ENCODE results near the gene CALM1. TPM values are rescaled to one million over a fixed set of nuclear protein-coding genes. Genes with fewer than 3 reads are reported as not detected.

Gene CALM1
- total RNA-seq, 2 experiments from 2014 or later, result 725 to 733 TPM

GRCh38 chr14:90429236-90429635 is 32.4 kb downstream of the CALM1 start:
- H3K4me3 Mint-ChIP-seq, result no peak overlapping the region

GRCh38 chr14:90429754-90430153 is 32.9 kb downstream of the CALM1 start:
- intact Hi-C loops (cut with micrococcal nuclease), result no loop called here
- POLR2A ChIA-PET, result no interaction called here
- no peaks in the 10 kb centered on the region for H3K4me1 Mint-ChIP-seq (ENCODE audit: low read depth)
- no peak for DNase-seq
- no peaks in the 10 kb centered on the region for H3K27me3 Mint-ChIP-seq
- H3K27ac Mint-ChIP-seq, result no peak overlapping the region
- H3K9me3 Mint-ChIP-seq, result no peaks in the 10 kb centered on the region
- CTCF ChIA-PET, result no interaction called here
- H3K4me3 Mint-ChIP-seq, result no peak overlapping the region
- no peaks in the 10 kb centered on the region for H3K36me3 Mint-ChIP-seq

More at GRCh38 chr14:90429236-90429635, 32.4 kb downstream of the CALM1 start:
- ChIA-PET CTCF (no interaction called here), POLR2A (no interaction called here)
- H3K9me3 Mint-ChIP-seq, result no peaks in the 10 kb centered on the region
- no peak overlapping the region for H3K27ac Mint-ChIP-seq
- no peaks in the 10 kb centered on the region for H3K27me3 Mint-ChIP-seq
- no peak for DNase-seq
- H3K4me1 Mint-ChIP-seq (ENCODE audit: low read depth), result no peaks in the 10 kb centered on the region
- H3K36me3 Mint-ChIP-seq, result no peaks in the 10 kb centered on the region
- intact Hi-C loops (cut with micrococcal nuclease), result no loop called here

- Mint-ChIP-seq H3K27me3 (no peaks in the 10 kb centered on the region), H3K4me3 (no peak overlapping the region), H3K27ac (no peak overlapping the region), H3K36me3 (no peaks in the 10 kb centered on the region), H3K9me3 (no peaks in the 10 kb centered on the region), H3K4me1 (ENCODE audit: low read depth) (no peaks in the 10 kb centered on the region)
- CTCF ChIA-PET, result no interaction called here
- intact Hi-C loops (cut with micrococcal nuclease), result no loop called here
- DNase-seq, result no peak
- POLR2A ChIA-PET, result no interaction called here
These were observed 37.7 kb downstream of the CALM1 start for GRCh38 chr14:90434370-90435020.

GRCh38 chr14:90438841-90439240 is 42.0 kb downstream of the CALM1 start:
- Mint-ChIP-seq H3K4me3 (no peak overlapping the region), H3K4me1 (ENCODE audit: low read depth) (no peaks in the 10 kb centered on the region), H3K27ac (no peak overlapping the region), H3K9me3 (no peaks in the 10 kb centered on the region), H3K36me3 (no peaks in the 10 kb centered on the region), H3K27me3 (no peaks in the 10 kb centered on the region)
- ChIA-PET POLR2A (no interaction called here), CTCF (interaction anchor here (0.8 kb wide), 1 partner anchor 73 kb away, joined by 3 read pairs; no protein-coding TSS in a partner anchor)
- DNase-seq, result no peak
- intact Hi-C loops (cut with micrococcal nuclease), result no loop called here

- Mint-ChIP-seq H3K4me1 (ENCODE audit: low read depth) (no peaks in the 10 kb centered on the region), H3K27me3 (no peaks in the 10 kb centered on the region), H3K9me3 (no peaks in the 10 kb centered on the region), H3K4me3 (no peak overlapping the region), H3K27ac (no peak overlapping the region), H3K36me3 (no peaks in the 10 kb centered on the region)
- ChIA-PET CTCF (interaction anchor here (0.6 kb wide), 1 partner anchor 277 kb away, joined by 3 read pairs; no protein-coding TSS in a partner anchor), POLR2A (no interaction called here)
- DNase-seq, result no peak
- intact Hi-C loops (cut with micrococcal nuclease), result no loop called here
These were observed 43.2 kb downstream of the CALM1 start for GRCh38 chr14:90440021-90440451.

- Mint-ChIP-seq H3K4me3 (no peak overlapping the region), H3K27ac (no peak overlapping the region), H3K36me3 (no peaks in the 10 kb centered on the region), H3K9me3 (no peaks in the 10 kb centered on the region), H3K27me3 (no peaks in the 10 kb centered on the region), H3K4me1 (ENCODE audit: low read depth) (no peaks in the 10 kb centered on the region)
- POLR2A ChIA-PET, result no interaction called here
- DNase-seq, result no peak
- intact Hi-C loops (cut with micrococcal nuclease), result no loop called here
- CTCF ChIA-PET, result no interaction called here
These were observed 43.8 kb downstream of the CALM1 start for GRCh38 chr14:90440592-90440991.

- no peak overlapping the region for H3K27ac Mint-ChIP-seq
- no peak overlapping the region for H3K4me3 Mint-ChIP-seq
- H3K27me3 Mint-ChIP-seq, result peaks cover 3% of the 10 kb centered on the region
- ChIA-PET POLR2A (no interaction called here), CTCF (no interaction called here)
- no peaks in the 10 kb centered on the region for H3K9me3 Mint-ChIP-seq
- no peak for DNase-seq
- no peaks in the 10 kb centered on the region for H3K4me1 Mint-ChIP-seq (ENCODE audit: low read depth)
- no peaks in the 10 kb centered on the region for H3K36me3 Mint-ChIP-seq
- intact Hi-C loops (cut with micrococcal nuclease), result no loop called here
These were observed 45.6 kb downstream of the CALM1 start for GRCh38 chr14:90442388-90442787.

- H3K36me3 Mint-ChIP-seq, result no peaks in the 10 kb centered on the region
- POLR2A ChIA-PET, result no interaction called here
These were observed 46.6 kb downstream of the CALM1 start for GRCh38 chr14:90443161-90444076.

GRCh38 chr14:90444077-90444696 is 47.4 kb downstream of the CALM1 start:
- DNase-seq, result no peak
- Mint-ChIP-seq H3K4me1 (ENCODE audit: low read depth) (no peaks in the 10 kb centered on the region), H3K4me3 (no peak overlapping the region), H3K27ac (no peak overlapping the region), H3K36me3 (no peaks in the 10 kb centered on the region), H3K9me3 (no peaks in the 10 kb centered on the region), H3K27me3 (peaks cover 3% of the 10 kb centered on the region)
- CTCF ChIA-PET, result no interaction called here
- POLR2A ChIA-PET, result no interaction called here
- intact Hi-C loops (cut with micrococcal nuclease), result no loop called here

More at GRCh38 chr14:90443161-90444076, 46.6 kb downstream of the CALM1 start:
- no peak for DNase-seq
- intact Hi-C loops (cut with micrococcal nuclease), result no loop called here
- Mint-ChIP-seq H3K4me3 (no peak overlapping the region), H3K27me3 (peaks cover 3% of the 10 kb centered on the region), H3K27ac (no peak overlapping the region), H3K9me3 (no peaks in the 10 kb centered on the region), H3K4me1 (ENCODE audit: low read depth) (no peaks in the 10 kb centered on the region)
- CTCF ChIA-PET, result no interaction called here

- H3K36me3 Mint-ChIP-seq, result no peaks in the 10 kb centered on the region
- H3K27me3 Mint-ChIP-seq, result peaks cover 3% of the 10 kb centered on the region
These were observed 48.2 kb downstream of the CALM1 start for GRCh38 chr14:90445011-90445410.

GRCh38 chr14:90446405-90446804 is 49.6 kb downstream of the CALM1 start:
- Mint-ChIP-seq H3K27ac (no peak overlapping the region), H3K4me3 (no peak overlapping the region), H3K27me3 (peaks cover 3% of the 10 kb centered on the region), H3K4me1 (ENCODE audit: low read depth) (no peaks in the 10 kb centered on the region), H3K9me3 (no peaks in the 10 kb centered on the region), H3K36me3 (no peaks in the 10 kb centered on the region)
- intact Hi-C loops (cut with micrococcal nuclease), result no loop called here
- ChIA-PET POLR2A (no interaction called here), CTCF (no interaction called here)
- no peak for DNase-seq

More at GRCh38 chr14:90445011-90445410, 48.2 kb downstream of the CALM1 start:
- Mint-ChIP-seq H3K4me3 (no peak overlapping the region), H3K4me1 (ENCODE audit: low read depth) (no peaks in the 10 kb centered on the region), H3K9me3 (no peaks in the 10 kb centered on the region), H3K27ac (no peak overlapping the region)
- DNase-seq, result no peak
- ChIA-PET CTCF (no interaction called here), POLR2A (no interaction called here)
- intact Hi-C loops (cut with micrococcal nuclease), result no loop called here

GRCh38 chr14:90447720-90448497 is 51.1 kb downstream of the CALM1 start:
- H3K9me3 Mint-ChIP-seq, result no peaks in the 10 kb centered on the region
- DNase-seq, result no peak
- H3K4me3 Mint-ChIP-seq, result no peak overlapping the region
- no peaks in the 10 kb centered on the region for H3K36me3 Mint-ChIP-seq
- POLR2A ChIA-PET, result no interaction called here
- intact Hi-C loops (cut with micrococcal nuclease), result no loop called here
- peaks cover 3% of the 10 kb centered on the region for H3K4me1 Mint-ChIP-seq (ENCODE audit: low read depth)
- CTCF ChIA-PET, result no interaction called here
- H3K27ac Mint-ChIP-seq, result no peak overlapping the region
- H3K27me3 Mint-ChIP-seq, result peaks cover 3% of the 10 kb centered on the region

Data from activated CD4-positive, alpha-beta memory T cell treated with anti-CD3 and anti-CD28 coated beads for 36 hours (primary cell).